GM18867 (cell line): ENCODE measurements around the gene CELF2.
A peak's percentile ranks its signal among the peaks of the same experiment; 100 is the strongest.
"Not testable (repeated sequence)": the region's sequence is repeated elsewhere in the genome, so short reads cannot be mapped to it uniquely, and the experiment has no call there.

Experiments used
- ATAC-seq: cut with Tn5 transposase; IDR thresholded peaks from one replicate; pipeline ENCODE4 v1.9.1; 2021; ENCODE audit warnings: mild to moderate bottlenecking, moderate library complexity; ENCODE audit not compliant: unreplicated experiment

Gene CELF2

GRCh38 chr10:11120711-11121110 lies 103.0 kb downstream of the CELF2 start:
- no peak for ATAC-seq

GRCh38 chr10:11123892-11124291 lies 106.2 kb downstream of the CELF2 start:
- not testable (repeated sequence) for ATAC-seq

GRCh38 chr10:11125004-11125403 lies 107.3 kb downstream of the CELF2 start:
- no peak for ATAC-seq

- ATAC-seq: not testable (repeated sequence)
Observed at GRCh38 chr10:11127017-11127416, 109.3 kb downstream of the CELF2 start.

GRCh38 chr10:11131112-11131639 lies 113.5 kb downstream of the CELF2 start:
- no peak for ATAC-seq

GRCh38 chr10:11134411-11134810 lies 116.7 kb downstream of the CELF2 start:
- no peak for ATAC-seq

- no peak for ATAC-seq
Observed at GRCh38 chr10:11135709-11136108, 118.0 kb downstream of the CELF2 start.

GRCh38 chr10:11138314-11139033 lies 120.8 kb downstream of the CELF2 start:
- no peak for ATAC-seq

- ATAC-seq: no peak
Observed at GRCh38 chr10:11140963-11141362, 123.3 kb downstream of the CELF2 start.

GRCh38 chr10:11141571-11142091 lies 124.0 kb downstream of the CELF2 start:
- ATAC-seq: no peak

- ATAC-seq: no peak
Observed at GRCh38 chr10:11142777-11143176, 125.1 kb downstream of the CELF2 start.

GRCh38 chr10:11143242-11143641 lies 125.6 kb downstream of the CELF2 start:
- ATAC-seq: no peak

- ATAC-seq: peak; percentile 29
Observed at GRCh38 chr10:11144626-11145494, 127.2 kb downstream of the CELF2 start.

GRCh38 chr10:11145495-11145855 lies 127.8 kb downstream of the CELF2 start:
- ATAC-seq: peak; percentile 84

GRCh38 chr10:11146402-11147171 lies 128.9 kb downstream of the CELF2 start:
- no peak for ATAC-seq

- no peak for ATAC-seq
Observed at GRCh38 chr10:11147722-11148121, 130.1 kb downstream of the CELF2 start.

GRCh38 chr10:11148142-11149028 lies 130.7 kb downstream of the CELF2 start:
- no peak for ATAC-seq

GRCh38 chr10:11149807-11150141 lies 132.1 kb downstream of the CELF2 start:
- ATAC-seq: no peak

- peak; percentile 45 for ATAC-seq
Observed at GRCh38 chr10:11150231-11150731, 132.6 kb downstream of the CELF2 start.

GRCh38 chr10:11150879-11151415 lies 133.3 kb downstream of the CELF2 start:
- ATAC-seq: no peak
